Measurements from ENCODE around the gene TMEFF1. TPM values are rescaled to one million over a fixed set of nuclear protein-coding genes. Genes with fewer than 3 reads are reported as not detected.

Gene TMEFF1
- total RNA-seq, 2 donors from 2014 or later = 0.37 TPM; not detected in 1

Other genes with a start within 250 kb of the TMEFF1 start
- gene TEX10, start 120.2 kb upstream of the TMEFF1 start, total RNA-seq = 1 to 10 TPM; 8.6 to 9.9 TPM
- 10 to 100 TPM; 20.9 to 29.3 TPM for gene MSANTD3, start 46.0 kb upstream of the TMEFF1 start, total RNA-seq
- gene CAVIN4, start 104.9 kb downstream of the TMEFF1 start, total RNA-seq = 10 to 100 TPM; 33.3 to 41.2 TPM

All from right atrium auricular region (tissue), 2 donors.